ENCODE data around the gene MTMR10. TPM values are rescaled to one million over a fixed set of nuclear protein-coding genes. Genes with fewer than 3 reads are reported as not detected.

MTMR10 gene
- total RNA-seq, 1 experiment from 2014 or later = 19.5 TPM

GRCh38 chr15:30924353-30924752, 67.1 kb downstream of the MTMR10 start:
- in situ Hi-C loops (cut with HindIII; ENCODE audit: low pct_unique_long_range_greater_than_20kb, low sequenced_read_pairs) = no loop called here
- no peaks in the 10 kb centered on the region for H3K27me3 ChIP-seq (ENCODE audit: control insufficient read depth, insufficient read depth, low read length)
- H3K9me3 ChIP-seq (ENCODE audit: control insufficient read depth, insufficient read depth, low read depth, low read length) = no peaks in the 10 kb centered on the region
- no peak overlapping the region for H3K4me3 ChIP-seq (ENCODE audit: low read depth in 2 of 2, low read length in 2 of 2)
- no peak overlapping the region for H3K27ac ChIP-seq (ENCODE audit: low read length)
- no peak for TF ChIP-seq REST (IDR thresholded peaks at IDR 0.05; ENCODE audit: insufficient read depth in 1 of 2, low read depth in 2 of 2, low read length in 1 of 2)
- TF ChIP-seq CTCF (IDR thresholded peaks at IDR 0.05) = no peak
- no peak for TF ChIP-seq SIN3A (IDR thresholded peaks at IDR 0.05; ENCODE audit: borderline replicate concordance, insufficient read depth, low read depth, low read length)
- TF ChIP-seq TCF7L2 (IDR thresholded peaks at IDR 0.05; ENCODE audit: low read depth, low read length) = no peak
- no peak for DNase-seq (ENCODE audit: low read depth, low spot score)
- no TSS peak for BruUV-seq (replicated peaks)
- CTCF ChIA-PET = no interaction called here
- POLR2A ChIA-PET = no interaction called here
- intact Hi-C loops (cut with micrococcal nuclease; ENCODE audit: unreplicated experiment) = no loop called here
- ATAC-seq = no peak
- H3K36me3 ChIP-seq (ENCODE audit: control insufficient read depth, insufficient read depth, low read length) = no peaks in the 10 kb centered on the region; the same call in 1 of the 2 replicates
- no peaks in the 10 kb centered on the region for H3K4me1 ChIP-seq (ENCODE audit: control insufficient read depth, insufficient read depth, low read length)

GRCh38 chr15:30923429-30923828, 68.0 kb downstream of the MTMR10 start:
- Histone ChIP-seq H3K27me3 (ENCODE audit: control insufficient read depth, insufficient read depth, low read length) (no peaks in the 10 kb centered on the region), H3K36me3 (ENCODE audit: control insufficient read depth, insufficient read depth, low read length) (no peaks in the 10 kb centered on the region; the same call in 1 of the 2 replicates), H3K27ac (ENCODE audit: low read length) (no peak overlapping the region), H3K4me3 (ENCODE audit: low read depth in 2 of 2, low read length in 2 of 2) (no peak overlapping the region), H3K9me3 (ENCODE audit: control insufficient read depth, insufficient read depth, low read depth, low read length) (no peaks in the 10 kb centered on the region), H3K4me1 (ENCODE audit: control insufficient read depth, insufficient read depth, low read length) (no peaks in the 10 kb centered on the region)
- no TSS peak for BruUV-seq (replicated peaks)
- no peak for ATAC-seq
- ChIA-PET CTCF (no interaction called here), POLR2A (no interaction called here)
- TF ChIP-seq CTCF (IDR thresholded peaks at IDR 0.05) (no peak), SIN3A (IDR thresholded peaks at IDR 0.05; ENCODE audit: borderline replicate concordance, insufficient read depth, low read depth, low read length) (no peak), REST (IDR thresholded peaks at IDR 0.05; ENCODE audit: insufficient read depth in 1 of 2, low read depth in 2 of 2, low read length in 1 of 2) (no peak), TCF7L2 (IDR thresholded peaks at IDR 0.05; ENCODE audit: low read depth, low read length) (no peak), POLR2AphosphoS5 (IDR thresholded peaks at IDR 0.05; ENCODE audit: low read depth, low read length) (no peak)
- in situ Hi-C loops (cut with HindIII; ENCODE audit: low pct_unique_long_range_greater_than_20kb, low sequenced_read_pairs) (no loop called here), intact Hi-C loops (cut with micrococcal nuclease; ENCODE audit: unreplicated experiment) (no loop called here)
- DNase-seq (ENCODE audit: low read depth, low spot score) = no peak

All from Panc1 (cell line).